HepG2 (cell line): ENCODE data around the gene MUC22. TPM values are rescaled to one million over a fixed set of nuclear protein-coding genes. Genes with fewer than 3 reads are reported as not detected.

Experiments
- ATF2 ChIP-seq: sonication (generic); formaldehyde crosslinking; IDR thresholded peaks from 2 replicates; pipeline ENCODE4 v1.4.0; 2020; ENCODE audit warnings: missing genetic modification reagents
- CEBPG ChIP-seq: IDR thresholded peaks from 2 replicates; pipeline ENCODE4 v1.6.1; 2016
- FLYWCH1 ChIP-seq: sonication (generic); formaldehyde crosslinking; IDR thresholded peaks from 2 replicates; pipeline ENCODE4 v1.8.1; 2023; ENCODE audit warnings: mild to moderate bottlenecking, missing genetic modification reagents
- FOSL2 ChIP-seq: sonication (generic); formaldehyde crosslinking; IDR thresholded peaks from 2 replicates; pipeline ENCODE4 v1.4.0; 2020; ENCODE audit warnings: missing genetic modification reagents
- IRF9 ChIP-seq: sonication (generic); formaldehyde crosslinking; IDR thresholded peaks from 2 replicates; pipeline ENCODE4 v1.8.0; 2022; ENCODE audit warnings: missing genetic modification reagents, mild to moderate bottlenecking, borderline replicate concordance
- PAF1 ChIP-seq: IDR thresholded peaks from 2 replicates; pipeline ENCODE4 v1.6.1; 2016; ENCODE audit warnings: missing genetic modification reagents, missing compliant biosample characterization
- PAX8 ChIP-seq: sonication (generic); formaldehyde crosslinking; IDR thresholded peaks from 2 replicates; pipeline ENCODE4 v1.8.0; 2022; ENCODE audit warnings: mild to moderate bottlenecking, missing genetic modification reagents, borderline replicate concordance
- RAD21 ChIP-seq: fragments of 450-650 bp; formaldehyde crosslinking; IDR thresholded peaks from 2 replicates; pipeline ENCODE4 v1.5.0; 2020; ENCODE audit warnings: mild to moderate bottlenecking
- SMC3 ChIP-seq: IDR thresholded peaks from 2 replicates; pipeline ENCODE4 v1.6.1; 2011; ENCODE audit warnings: low read length, improper control_type of control experiment
- XRCC5 ChIP-seq: fragments of 200-400 bp; formaldehyde crosslinking; optimal IDR thresholded peaks from 2 replicates; pipeline ENCODE3; 2017; ENCODE audit warnings: mild to moderate bottlenecking, low read length
- ZNF263 ChIP-seq: sonication (generic); formaldehyde crosslinking; IDR thresholded peaks from 2 replicates; pipeline ENCODE4 v1.4.0; 2020; ENCODE audit warnings: missing genetic modification reagents
- ZNF549 ChIP-seq: sonication (generic); formaldehyde crosslinking; IDR thresholded peaks from 2 replicates; pipeline ENCODE4 v1.5.0; 2020; ENCODE audit warnings: missing genetic modification reagents
- ZNF552 ChIP-seq: sonication (generic); formaldehyde crosslinking; IDR thresholded peaks from 2 replicates; pipeline ENCODE4 v1.9.0; 2022; ENCODE audit warnings: missing genetic modification reagents, mild to moderate bottlenecking, borderline replicate concordance
- ZNF564 ChIP-seq: sonication (generic); formaldehyde crosslinking; IDR thresholded peaks from 2 replicates; pipeline ENCODE4 v1.8.1; 2023; ENCODE audit warnings: mild to moderate bottlenecking, missing genetic modification reagents
- ZNF598 ChIP-seq: sonication (generic); formaldehyde crosslinking; IDR thresholded peaks from 2 replicates; pipeline ENCODE4 v1.5.1; 2020; ENCODE audit warnings: mild to moderate bottlenecking, missing genetic modification reagents, borderline replicate concordance
- ZNF781 ChIP-seq: sonication (generic); formaldehyde crosslinking; IDR thresholded peaks from 2 replicates; pipeline ENCODE4 v1.5.1; 2020; ENCODE audit warnings: borderline replicate concordance, mild to moderate bottlenecking, missing genetic modification reagents; ENCODE audit errors: not compliant biosample characterization
- ZNF800 ChIP-seq: sonication (generic); formaldehyde crosslinking; IDR thresholded peaks from 2 replicates; pipeline ENCODE4 v1.4.0; 2020; ENCODE audit warnings: missing genetic modification reagents
- polyA plus RNA-seq, 8 experiments: library from polyadenylated mRNA; depleted of rRNA in 3 of 8; stranded (reverse) in 7 of 8; unstranded in 1 of 8; fragments of >200 nt; fragmentation: Illumina TruSeq in 4 of 8; extraction: Trizol in 4 of 8; gene quantifications; 2 replicates each; pipeline versions ENCODE4 v1.2.1 to v1.2.3, GENCODE V29; 2011 to 2016; ENCODE audit warnings: low read depth in 4 of 8, missing spikeins in 1 of 8, mixed read lengths in 1 of 8; ENCODE audit not compliant: insufficient read depth in 1 of 8
- total RNA-seq, 5 experiments: library from RNA; depleted of rRNA; stranded (reverse); fragments of >200 nt; fragmentation: Illumina TruSeq; extraction: Trizol; gene quantifications; 2 replicates each; pipeline ENCODE4 v1.2.3, GENCODE V29; 2016; ENCODE audit warnings: low read depth in 1 of 5

The MUC22 gene
- total and polyA plus RNA-seq, 2 of the 13 experiments (the other 11 are each of a cell fraction or from before 2014, with no cell fraction given): not detected

- TF ChIP-seq FOSL2 (peak; percentile 36; the same call in 1 of the 2 replicates), ZNF552 (CRISPR knock-in tag) (no peak), CEBPG (CRISPR knock-in tag) (peak; percentile 42; the same call in 1 of the 2 replicates), PAX8 (CRISPR knock-in tag) (no peak), ZNF598 (CRISPR knock-in tag) (no peak), RAD21 (peak; percentile 53), ATF2 (no peak), FLYWCH1 (CRISPR knock-in tag) (no peak), ZNF564 (CRISPR knock-in tag) (no peak), ZNF781 (no peak), IRF9 (CRISPR knock-in tag) (no peak), XRCC5 (peak; percentile 93), ZNF549 (no peak), ZNF263 (CRISPR knock-in tag) (no peak), PAF1 (no peak), ZNF800 (no peak), SMC3 (peak; percentile 66)
These were observed 58.5 kb downstream of the MUC22 start (continued) for GRCh38 chr6:31068669-31069340.
